Middle frontal gyrus (tissue), 1 donor: Measurements from ENCODE around the gene RALGAPB.
"Not testable (repeated sequence)": the region's sequence is repeated elsewhere in the genome, so short reads cannot be mapped to it uniquely, and the experiment has no call there.

Experiments used
- DNase-seq: peaks from one replicate; pipeline ENCODE4 v3.0.0-alpha.2; 2015; ENCODE audit warnings: low spot score; ENCODE audit errors: extremely low spot score

RALGAPB gene

DNA sequence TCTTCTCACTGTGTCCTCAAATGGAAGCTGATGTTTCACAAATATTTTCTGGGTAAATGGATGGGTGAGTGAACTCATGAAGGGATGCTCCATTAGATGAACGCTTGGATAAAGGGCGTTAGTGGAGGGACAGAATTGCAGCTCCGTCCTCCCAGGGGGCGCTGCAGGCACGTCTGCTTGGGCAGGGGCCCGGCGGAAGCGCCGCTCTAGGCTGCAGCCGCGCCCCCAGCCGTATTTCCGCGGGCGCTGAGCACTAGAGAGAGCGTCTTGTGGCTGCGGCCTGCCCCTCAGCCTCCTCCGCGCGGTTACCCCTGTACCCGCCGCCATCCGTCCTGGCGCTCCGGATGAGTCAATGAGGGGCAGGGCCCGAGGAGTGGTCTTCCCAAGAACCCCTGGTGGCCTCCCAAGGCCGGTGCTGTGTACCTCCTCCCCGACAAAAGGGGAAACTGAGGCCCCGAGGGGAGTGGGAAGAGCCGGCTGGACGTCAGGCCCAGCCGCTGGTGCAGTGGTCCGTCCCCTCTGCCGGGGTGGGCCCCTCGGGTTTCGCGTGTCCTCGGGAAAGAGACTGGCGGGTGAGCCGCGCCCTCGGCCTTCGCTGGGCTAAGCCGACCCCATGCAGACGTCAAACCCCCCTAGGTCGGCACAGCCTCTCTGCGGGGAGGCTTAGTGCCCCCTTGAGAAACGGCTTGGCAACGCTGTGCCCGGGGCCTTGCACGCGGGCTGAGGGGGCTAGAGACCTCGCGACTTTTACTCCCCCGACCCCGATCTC, 26.0 kb upstream of the RALGAPB start:
- DNase-seq: peak; percentile 86

DNA sequence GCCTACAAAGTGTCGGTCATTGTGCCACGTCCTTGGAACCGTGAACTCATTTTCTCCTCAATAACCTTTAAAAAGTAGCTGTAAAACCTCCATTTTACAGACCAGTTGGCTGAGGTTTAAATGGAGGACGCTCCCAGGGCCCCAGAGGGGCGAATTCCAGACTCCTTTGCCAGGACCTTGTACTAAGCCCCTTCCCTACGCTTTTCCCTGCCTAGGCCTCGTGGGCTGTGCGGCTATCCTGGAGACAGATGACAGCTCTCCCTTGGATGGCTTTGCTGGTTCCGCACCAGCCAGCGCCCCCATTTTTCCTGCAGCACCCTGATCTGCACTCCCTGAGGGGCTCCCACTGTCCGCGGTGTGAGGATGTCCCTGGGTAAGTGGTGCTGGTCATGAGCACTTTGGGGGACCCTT, 25.4 kb upstream of the RALGAPB start:
- DNase-seq: no peak

DNA sequence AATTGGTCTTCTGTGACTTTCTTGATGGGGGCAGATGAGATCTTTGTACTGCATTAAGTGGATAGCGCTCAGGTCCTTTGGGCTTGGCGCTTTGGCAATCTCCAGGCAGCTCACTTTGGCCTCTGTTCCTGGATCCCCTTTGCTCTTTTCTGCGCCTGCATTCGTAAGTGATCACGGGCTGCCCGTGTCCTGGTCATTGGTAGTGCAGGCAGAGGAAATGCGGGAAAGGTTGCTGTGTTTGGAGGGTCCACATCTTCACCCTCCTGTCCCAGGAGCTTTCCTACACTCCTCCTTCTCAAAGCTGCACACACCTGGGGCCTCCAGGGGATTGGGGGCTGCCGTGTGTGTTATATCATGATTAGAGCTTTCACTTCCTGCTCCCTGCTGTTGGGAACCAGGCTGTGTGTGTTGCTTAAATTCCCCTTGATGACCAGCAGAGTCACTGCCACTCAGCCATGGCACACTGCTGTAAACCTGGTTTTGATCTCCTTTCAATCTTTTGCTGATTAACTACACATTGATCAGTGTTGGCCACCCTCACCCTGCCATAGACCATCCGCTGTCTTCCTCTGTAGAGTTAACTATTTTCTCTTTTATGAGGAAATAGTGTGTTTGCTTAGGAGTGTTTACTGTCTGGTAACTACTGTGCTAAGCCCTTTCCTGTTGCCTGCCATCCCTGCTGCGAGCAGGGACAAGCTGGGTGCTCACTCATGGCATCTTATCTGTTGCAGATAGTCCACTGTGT, 24.5 kb upstream of the RALGAPB start:
- no peak for DNase-seq

DNA sequence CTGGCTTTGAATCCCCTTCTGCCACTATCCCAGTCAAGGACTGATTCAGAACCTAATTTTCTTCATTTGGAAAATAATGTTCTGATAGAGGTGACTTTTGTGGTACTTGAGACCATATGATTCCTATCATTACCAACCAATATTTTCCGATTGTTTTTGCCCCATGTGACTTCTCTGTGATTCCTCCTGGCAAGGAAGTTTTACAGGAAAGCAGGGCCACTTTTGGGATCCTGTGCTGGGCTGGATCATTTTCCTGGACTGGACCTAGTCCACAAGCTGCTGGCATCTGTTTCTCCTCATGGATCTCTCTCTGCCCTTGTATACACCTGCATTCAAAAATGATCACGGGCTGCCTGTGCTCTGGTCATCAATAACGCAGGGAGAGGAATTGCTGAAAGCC, 23.6 kb upstream of the RALGAPB start:
- no peak for DNase-seq

DNA sequence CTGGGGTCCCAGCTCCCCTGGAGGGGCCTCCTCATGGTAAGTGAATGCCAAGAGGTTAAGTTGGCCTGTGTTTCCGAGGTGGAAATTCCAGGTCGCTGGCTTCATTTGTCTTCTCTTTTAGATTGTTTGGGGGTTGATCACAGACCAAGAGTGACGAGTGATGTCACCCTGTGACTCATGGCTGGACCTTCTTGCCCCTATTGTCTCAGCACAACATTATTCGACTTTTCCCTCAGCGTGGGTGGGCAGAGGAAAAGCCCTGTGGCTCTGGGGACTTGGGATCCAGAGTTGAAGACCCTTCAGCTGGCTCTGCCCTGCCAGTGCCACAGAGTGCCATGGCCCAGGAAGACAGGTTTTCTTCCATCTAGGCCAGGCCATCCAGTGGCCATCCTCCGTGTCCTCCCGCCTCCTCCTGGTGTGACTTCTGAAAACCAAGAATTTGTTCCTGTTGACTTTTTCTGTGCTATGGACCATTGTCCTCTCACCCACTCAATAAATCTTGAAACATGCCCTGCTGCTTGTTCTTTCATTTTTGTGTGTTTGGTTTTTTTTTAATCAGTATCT, 22.1 kb upstream of the RALGAPB start:
- no peak for DNase-seq

DNA sequence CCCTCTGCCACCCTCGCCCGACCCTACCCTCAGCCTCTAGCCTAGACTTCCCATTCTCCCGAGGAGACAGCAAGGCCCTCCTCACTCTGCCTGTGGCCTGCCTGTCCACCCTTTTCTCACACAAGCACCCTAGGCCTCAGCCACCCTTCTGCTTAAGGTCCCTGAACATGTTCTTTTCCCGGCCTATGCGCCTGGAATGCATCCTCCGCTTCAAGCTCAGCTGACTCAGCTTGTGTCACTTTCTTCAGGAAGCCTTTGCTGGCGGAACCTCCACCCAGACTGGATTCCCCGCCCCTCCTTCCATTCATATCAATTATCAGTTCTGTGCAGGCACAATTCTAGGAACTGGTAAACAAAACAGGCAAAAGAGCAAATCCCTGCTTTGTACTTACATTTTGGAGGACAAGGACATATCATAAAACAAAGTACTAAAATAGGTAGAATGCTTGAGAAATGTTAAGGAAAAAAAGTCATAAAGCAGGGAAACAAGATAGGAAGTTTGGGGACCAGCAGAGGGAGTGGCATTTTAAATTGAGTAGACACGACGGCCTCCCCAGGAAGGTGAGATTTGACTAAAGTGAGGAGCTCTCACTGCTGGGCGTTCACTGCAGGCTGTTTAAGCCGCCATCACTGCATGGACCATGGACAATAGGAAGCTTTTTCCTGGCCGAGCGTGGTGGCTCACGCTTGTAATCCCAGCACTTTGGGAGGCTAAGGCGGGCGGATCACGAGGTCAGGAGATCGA, 19.6 kb upstream of the RALGAPB start:
- no peak for DNase-seq

DNA sequence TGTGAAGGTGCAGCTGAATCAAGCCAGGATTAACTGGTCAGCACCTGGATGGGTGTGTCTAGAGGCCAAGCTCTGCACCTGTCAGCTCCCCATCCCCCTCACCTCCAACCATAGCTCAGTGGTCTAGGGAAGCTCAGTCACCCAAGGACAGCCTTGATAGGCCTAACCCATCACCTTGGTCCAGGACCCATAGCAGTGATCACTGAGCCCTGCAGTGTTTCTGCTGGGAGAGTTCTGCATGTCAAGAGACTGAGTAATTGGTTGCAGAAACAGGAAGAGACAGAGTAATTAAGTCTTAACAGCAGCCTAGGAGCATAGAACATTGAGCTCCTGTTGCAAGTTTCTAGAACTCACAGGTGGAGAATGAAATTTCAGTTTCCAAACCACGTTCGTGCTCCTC, 18.7 kb upstream of the RALGAPB start:
- no peak for DNase-seq

DNA sequence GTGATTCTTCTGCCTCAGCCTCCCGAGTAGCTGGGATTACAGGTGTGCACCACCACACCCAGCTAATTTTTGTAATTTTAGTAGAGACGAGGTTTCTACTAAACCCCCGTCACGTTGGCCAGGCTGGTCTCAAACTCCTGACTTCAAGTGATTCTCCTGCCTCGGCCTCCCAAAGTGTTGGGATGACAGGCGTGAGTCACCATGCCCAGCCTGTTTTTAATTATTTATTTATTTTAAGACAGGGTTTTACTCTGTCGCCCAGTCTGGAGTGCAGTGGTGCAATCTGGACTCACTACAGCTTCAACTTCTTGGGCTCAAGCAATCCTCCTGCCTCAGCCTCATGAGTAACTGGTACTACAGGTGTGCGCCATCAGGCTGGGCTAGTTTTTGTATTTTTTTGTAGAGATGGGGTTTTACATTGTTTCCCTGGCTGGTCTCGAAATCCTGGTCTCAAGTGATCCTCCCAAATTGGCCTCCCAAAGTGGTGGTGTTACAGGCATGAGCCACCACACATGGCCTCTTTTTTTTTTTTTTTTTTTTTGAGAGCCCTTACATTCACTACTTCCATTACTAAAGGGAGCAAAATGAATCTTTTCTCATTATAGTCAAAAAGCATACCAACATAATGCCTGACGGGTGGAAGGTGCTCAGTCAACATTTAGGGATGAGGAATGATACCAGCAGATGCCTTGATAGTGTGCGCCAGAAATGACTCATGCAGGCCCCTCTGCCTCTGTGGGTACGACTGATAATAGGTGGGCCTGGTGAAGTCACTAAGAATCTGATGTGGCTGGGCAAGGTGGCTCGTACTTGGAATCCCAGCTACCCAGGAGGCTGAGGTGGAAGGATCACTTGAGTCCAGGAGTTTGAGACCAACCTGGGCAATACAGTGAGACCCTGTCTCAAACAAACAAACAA, 17.8 kb upstream of the RALGAPB start:
- DNase-seq: no peak

DNA sequence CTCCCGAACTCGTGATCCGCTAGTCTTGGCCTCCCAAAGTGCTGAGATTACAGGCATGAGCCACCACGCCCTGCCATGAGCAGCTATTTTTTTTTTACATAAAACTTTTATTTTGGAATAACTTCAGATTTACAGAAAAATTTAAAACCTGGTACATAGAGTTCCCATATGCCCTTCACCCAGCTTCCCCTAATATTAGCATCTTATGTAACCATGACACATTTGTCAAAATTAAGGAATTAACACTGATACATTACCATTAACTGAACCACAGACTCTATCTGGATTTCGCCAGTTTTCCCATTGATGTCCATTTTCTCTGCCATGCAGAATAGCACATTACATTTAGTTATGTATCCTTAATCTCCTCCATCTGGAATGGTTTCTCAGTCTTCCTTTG, 14.3 kb upstream of the RALGAPB start:
- DNase-seq: no peak

DNA sequence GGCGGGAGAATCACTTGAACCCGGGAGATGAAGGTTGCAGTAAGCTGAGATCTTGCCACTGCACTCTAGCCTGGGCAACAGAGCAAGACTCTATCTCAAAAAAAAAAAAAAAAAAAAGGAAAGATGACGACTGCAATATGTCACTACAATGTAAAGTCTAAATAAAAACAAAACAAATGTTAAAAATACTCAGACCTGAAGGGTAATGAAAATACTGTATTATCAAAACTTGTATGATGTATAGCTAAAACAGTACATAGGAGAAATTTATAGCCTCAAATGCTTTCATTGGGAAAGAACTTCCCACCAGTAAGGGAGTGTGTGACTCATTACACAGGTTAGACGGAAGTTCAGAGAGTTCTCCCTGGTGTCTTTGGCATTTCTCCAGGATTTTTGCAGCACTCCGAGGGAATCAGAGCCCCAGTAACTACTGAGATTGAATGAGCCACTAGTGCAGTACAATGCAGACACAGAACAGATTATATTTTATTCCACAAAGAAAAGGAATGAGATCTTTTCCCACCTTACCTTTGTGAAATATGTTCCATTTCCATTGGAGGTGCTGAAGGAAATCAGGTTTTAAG, 12.5 kb upstream of the RALGAPB start:
- no peak for DNase-seq

DNA sequence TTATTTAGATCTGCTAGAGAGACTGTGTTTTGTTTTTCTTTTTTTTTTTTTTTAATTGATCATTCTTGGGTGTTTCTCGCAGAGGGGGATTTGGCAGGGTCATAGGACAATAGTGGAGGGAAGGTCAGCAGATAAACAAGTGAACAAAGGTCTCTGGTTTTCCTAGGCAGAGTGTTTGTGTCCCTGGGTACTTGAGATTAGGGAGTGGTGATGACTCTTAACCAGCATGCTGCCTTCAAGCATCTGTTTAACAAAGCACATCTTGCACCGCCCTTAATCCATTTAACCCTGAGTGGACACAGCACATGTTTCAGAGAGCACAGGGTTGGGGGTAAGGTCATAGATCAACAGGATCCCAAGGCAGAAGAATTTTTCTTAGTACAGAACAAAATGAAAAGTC, 12.0 kb upstream of the RALGAPB start:
- not testable (repeated sequence) for DNase-seq

DNA sequence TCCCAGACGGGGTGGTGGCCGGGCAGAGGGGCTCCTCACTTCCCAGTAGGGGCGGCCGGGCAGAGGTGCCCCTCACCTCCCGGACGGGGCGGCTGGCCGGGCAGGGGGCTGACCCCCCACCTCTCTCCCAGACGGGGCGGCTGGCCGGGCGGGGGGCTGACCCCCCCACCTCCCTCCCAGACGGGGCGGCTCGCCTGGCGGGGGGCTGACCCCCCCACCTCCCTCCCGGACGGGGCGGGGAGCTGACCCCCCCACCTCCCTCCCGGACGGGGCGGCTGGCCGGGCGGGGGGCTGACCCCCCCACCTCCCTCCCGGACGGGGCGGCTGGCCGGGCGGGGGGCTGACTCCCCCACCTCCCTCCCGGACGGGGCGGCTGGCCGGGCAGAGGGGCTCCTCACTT, 11.5 kb upstream of the RALGAPB start:
- not testable (repeated sequence) for DNase-seq

DNA sequence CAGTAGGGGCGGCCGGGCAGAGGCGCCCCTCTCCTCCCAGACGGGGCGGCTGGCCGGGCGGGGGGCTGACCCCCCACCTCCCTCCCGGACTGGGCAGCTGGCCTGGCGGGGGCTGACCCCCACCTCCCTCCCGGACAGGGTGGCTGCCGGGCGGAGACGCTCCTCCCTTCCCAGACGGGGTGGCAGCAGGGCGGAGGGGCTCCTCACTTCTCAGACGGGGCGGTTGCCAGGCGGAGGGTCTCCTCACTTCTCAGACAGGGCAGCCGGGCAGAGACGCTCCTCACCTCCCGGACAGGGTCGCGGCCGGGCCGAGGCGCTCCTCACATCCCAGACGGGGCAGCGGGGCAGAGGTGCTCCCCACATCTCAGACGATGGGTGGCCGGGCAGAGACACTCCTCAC, 11.1 kb upstream of the RALGAPB start:
- DNase-seq: not testable (repeated sequence)

DNA sequence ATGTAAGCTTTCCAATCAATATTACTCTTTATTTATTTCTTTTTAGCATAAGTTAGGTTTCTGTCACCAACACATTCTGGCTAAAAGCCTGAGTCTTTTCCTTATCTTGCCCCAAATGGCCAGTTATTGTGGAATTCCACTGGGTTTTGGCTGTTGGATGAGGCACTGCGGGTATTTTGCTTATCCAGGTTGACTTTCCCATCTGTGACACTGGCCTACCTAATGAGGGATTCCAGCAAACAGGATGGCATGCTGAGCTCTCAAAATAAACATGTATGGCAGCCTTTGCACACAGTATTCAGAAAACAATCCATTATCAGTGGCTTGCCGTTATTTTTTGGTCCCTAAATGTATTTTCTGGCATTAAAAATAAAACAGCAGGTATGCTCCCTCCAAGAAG, 6.5 kb upstream of the RALGAPB start:
- no peak for DNase-seq

DNA sequence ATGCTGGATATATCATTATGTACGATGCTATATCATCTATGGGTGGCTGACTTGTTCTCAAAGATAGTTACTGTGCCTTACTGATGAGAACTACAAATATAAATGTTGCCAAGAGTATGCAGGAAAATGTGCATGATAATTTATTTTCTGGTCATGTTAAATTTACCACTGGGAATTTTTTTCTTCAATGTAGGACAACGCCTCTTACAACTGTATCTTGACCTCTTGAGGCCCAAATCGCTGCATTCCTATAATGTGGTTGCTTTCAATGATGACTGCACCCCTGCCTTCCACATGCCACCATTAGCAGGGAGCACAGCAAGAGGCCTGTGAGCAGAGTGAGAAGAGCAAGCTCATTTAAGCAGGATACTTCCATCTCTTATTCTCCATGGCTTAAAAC, 5.7 kb upstream of the RALGAPB start:
- DNase-seq: no peak

DNA sequence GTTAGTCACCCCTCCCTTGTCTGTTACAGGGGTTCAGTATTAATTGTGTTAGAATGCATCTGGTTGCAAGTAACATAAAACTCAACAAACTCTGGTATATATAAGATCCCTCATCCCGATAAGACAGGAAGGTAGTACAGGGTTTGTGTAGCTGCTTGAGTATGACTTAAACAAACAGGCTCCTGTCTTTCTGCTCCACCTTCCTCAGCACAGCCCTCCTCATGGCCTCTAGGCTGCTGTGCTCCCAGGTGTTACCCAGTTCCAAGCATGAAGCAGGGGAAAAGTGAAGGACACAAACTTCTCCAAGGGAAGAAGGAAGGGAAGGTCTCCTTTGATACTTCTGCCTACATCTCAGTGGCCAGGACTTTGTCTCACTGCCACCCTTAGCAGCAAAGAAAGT, 1.4 kb upstream of the RALGAPB start:
- DNase-seq: no peak

DNA sequence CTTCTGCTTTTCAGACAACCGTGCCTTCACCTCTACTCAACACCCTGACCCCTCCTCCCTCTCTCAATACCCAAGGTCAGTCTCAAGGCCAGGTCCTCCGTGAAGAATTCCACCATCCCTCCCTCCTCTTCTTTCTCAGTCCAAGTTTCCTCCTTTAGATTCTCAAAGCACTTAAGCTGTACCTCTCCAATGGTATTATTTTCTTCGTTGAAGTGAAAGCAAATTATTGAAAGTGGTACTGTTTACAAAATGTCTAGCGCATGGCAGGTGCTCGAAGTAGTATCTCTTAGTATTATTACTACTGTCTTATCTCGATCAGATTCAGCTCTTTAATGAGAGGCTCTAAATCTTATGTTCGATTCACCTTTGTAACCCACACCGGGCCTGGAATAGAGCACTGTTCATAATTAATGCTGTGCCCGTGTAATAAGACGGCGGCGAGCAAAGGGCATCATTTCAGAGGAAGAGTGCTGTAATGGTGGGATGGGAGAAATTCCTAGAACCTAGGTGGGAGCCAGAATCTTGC, 593 bp upstream of the RALGAPB start:
- no peak for DNase-seq

DNA sequence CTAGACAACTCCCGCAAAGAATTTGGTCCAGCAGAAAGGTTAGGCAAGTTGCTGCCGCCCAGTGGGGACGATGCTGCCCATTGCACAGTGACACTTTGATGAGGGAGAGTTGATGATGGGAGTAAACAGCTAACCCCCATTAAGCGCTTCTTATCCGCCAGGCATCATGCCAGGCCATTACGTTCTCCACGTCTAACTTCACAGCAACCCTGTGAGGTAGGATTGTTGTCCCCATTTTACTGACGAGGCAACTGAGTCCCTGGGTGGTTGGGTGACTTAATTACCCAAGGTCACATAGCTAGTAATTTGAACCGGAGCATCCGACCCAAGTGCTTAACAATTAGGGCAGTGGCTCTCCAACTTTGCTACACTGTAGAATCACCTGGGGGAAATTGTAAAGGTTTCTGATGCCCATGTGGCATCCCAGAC, 738 bp downstream of the RALGAPB start:
- no peak for DNase-seq

DNA sequence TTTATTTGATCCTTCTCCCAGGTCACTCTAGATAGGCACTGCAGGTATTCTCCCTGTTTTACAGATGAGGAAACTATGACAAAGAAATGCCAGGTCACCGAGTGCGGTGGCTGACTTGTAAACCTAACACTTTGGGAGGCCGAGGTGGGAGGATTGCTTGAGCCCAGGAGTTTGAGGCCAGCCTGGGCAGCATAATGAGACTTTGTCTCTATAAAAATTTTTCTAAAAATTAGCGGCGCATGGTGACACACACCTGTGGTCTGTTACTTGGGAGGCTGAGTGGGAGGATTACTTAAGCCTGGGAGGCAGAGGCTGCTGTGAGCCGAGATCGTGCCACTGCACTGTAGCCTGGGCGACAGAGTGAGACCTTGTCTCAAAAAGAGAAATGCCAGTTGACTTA, 5.1 kb downstream of the RALGAPB start:
- DNase-seq: no peak

DNA sequence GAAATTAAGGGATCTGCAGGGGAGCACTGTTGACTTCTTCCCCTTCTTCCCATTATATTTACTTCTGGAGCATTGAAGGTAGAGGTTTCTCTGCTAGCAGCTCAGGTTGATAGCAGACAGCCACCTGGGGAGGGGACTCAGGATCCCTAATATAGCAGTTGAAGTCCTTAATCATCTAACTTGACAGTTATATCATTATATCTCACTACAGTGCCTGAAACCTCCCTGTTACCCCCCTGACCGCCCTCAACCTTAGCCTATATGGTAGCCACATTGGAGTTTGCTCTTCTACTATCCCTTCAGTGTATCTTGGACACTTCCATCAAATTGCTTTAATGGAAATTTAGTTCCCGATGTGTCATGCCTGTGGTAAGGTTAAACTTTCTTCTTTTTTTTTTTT, 7.0 kb downstream of the RALGAPB start:
- no peak for DNase-seq
